ENCODE results near the gene CAMK1D.
"Not testable (repeated sequence)": the region's sequence is repeated elsewhere in the genome, so short reads cannot be mapped to it uniquely, and the experiment has no call there.

The CAMK1D gene

GRCh38 chr10:12801214-12802087, 452.1 kb downstream of the CAMK1D start:
- DNase-seq, result no peak

- no peak for DNase-seq
These were observed 454.4 kb downstream of the CAMK1D start for GRCh38 chr10:12803776-12804175.

- no peak for DNase-seq
These were observed 457.1 kb downstream of the CAMK1D start for GRCh38 chr10:12806228-12807095.

DNA sequence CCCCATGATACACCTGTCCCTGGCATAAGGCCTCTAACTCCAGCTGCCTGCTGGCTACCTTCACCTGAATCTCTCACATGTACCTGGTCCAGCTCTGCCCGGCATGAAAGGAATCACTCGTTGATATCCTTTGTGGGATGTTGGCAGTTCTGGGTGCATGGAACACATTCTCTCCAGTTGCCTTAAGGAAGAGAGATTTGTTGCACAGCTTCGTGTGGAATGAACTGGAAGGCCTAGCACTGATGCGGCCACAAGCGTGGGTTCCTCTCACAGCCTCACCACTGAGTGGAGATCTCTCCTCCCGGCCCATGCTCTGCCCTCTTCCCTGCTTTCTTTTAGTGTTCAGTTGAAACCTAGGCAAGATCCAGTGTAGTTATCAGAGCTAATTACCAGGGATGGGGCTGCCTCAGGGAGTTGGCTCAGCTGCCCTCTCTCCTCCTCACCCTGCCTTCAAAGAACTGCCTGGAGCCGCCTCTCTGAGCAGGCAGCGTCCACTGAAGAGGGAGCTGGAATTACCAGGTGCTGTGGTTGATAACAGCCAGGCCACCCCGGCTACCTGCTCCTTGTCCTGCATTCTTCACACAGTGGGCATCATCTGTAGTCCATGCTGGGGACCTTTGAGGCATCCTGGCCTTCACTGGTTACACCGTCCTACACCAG, 457.9 kb downstream of the CAMK1D start:
- DNase-seq, result no peak

DNA sequence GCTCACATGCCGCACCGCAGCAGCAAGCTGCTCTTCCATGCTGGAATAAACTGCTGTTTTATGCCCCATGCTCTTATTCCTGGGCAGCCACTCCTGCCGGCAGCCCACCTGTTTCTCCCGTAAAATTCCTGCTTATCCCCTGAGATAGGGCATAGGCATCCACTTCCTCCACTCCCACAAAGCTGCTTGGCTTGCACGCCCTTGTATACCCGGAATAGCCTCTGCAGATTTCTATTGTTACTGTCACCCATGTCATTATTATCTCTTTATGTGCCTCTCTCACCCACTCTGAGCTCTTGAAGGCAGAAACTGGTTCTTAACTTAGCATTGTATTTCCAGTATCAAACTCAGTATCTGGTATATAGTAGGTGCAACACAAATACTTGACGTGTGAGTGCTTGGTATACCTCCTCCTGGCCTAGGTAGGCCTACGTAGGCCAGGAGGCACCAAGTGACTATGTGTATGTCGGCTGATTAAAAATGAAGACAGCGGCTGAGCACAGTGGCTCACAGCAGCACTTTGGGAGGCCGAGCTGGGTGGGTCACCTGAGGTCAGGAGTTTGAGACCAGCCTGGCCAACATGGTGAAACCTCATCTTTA, 458.8 kb downstream of the CAMK1D start:
- DNase-seq, result no peak

- DNase-seq, result not testable (repeated sequence)
These were observed 460.7 kb downstream of the CAMK1D start for GRCh38 chr10:12810046-12810445.

DNA sequence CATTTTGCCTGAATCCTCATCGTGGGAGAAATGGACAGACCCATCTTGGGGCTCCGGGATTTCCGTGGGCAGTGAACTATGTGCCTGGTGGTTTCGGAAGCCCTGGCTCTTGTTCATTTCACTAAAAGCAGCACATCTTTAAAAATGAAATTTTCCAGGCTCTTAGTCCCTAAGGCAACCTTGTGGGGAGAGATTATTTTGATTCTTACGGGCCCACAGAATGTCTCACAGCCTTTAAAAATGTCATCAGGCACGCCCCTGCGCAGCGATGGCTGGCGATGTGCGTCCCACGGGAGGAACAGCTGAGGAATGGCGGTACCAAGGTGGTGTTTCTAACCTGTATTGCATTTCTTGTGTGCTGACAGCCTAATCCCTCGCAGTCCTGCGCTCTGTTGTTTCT, 462.5 kb downstream of the CAMK1D start:
- DNase-seq, result no peak

DNA sequence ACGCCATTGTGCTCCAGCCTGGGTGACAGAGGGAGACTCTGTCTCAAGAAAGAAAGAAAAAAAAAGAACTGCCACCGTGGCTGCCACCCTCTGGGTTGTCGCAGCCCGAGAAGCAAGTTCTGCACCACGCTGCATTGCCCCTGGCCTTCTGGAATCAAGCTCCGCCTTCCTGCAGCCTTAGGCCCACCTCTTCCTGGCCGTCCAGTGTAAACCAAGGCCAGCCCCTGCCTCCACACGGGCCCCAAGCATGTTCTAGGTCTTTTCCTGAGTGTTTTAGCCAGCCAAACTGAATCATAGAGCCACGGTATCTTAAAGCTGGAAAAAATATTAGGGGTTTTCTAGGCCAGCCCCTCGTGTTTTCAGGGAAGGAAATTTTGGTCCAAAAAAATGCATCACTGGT, 463.2 kb downstream of the CAMK1D start:
- DNase-seq, result no peak

GRCh38 chr10:12814166-12814565, 464.8 kb downstream of the CAMK1D start:
- no peak for DNase-seq

DNA sequence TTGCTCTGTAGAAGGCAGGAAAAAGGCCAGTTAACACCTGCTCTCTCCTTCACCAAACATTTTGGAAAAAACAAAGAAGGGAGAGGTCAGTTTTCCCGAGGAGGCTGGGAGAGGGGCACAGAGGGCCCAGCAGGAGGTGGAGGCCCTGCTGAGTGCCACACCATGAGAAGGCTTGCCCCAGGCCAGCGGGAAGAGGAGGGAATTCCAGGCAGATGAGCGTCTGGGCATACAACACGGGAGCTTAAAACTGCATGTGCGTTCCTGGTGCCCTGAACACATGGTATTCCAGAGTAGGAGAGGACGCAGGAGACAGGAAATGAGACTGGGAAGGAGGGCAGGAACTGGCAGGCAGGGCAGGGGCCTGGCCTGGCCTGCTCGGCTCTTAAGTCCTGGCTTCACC, 469.7 kb downstream of the CAMK1D start:
- DNase-seq, result no peak

DNA sequence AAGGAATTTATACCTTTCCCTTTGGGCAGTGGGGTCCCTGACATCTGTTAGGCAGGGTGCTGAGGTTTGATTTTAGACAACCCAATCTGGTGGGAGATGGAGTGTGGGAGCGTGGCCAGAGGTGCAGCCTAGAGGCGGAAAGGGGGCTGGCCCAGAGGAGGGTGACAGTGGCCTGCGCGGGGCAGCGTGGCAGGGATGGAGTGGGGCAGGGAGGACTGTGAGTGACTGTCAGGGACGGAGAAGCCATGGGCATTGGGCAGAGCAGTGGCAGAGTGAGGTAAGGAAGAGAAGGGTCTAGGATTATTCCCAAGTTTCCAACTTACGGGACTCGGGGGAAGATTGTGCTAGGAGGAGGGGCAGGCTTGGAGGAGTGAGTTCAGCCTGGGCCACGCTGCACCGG, 470.3 kb downstream of the CAMK1D start:
- no peak for DNase-seq

- DNase-seq, result no peak
These were observed 473.0 kb downstream of the CAMK1D start for GRCh38 chr10:12822126-12822892.

GRCh38 chr10:12822893-12823170, 473.5 kb downstream of the CAMK1D start:
- DNase-seq, result no peak

- no peak for DNase-seq
These were observed 474.0 kb downstream of the CAMK1D start for GRCh38 chr10:12823328-12823727.

GRCh38 chr10:12825260-12825849, 476.0 kb downstream of the CAMK1D start:
- DNase-seq, result no peak

GRCh38 chr10:12826800-12827372, 477.5 kb downstream of the CAMK1D start:
- no peak for DNase-seq

DNA sequence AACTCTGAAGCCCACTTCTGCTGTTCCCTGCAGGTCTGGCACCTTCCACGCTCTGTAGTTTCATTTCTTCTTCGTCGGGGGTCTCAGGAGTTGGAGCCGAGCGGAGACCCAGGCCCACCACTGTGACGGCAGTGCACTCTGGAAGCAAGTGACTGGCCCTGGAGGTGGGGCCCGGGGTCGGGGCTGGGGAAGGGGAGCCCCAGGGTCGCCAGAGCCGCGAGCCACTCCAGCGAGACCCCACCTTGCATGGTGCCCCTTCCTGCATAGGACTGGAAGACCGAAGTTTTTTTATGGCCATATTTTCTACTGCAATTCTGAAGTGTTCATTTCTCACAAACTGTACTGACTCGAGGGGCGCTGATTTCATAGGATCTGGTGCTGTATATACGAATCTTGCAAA, 479.4 kb downstream of the CAMK1D start:
- DNase-seq, result no peak

DNA sequence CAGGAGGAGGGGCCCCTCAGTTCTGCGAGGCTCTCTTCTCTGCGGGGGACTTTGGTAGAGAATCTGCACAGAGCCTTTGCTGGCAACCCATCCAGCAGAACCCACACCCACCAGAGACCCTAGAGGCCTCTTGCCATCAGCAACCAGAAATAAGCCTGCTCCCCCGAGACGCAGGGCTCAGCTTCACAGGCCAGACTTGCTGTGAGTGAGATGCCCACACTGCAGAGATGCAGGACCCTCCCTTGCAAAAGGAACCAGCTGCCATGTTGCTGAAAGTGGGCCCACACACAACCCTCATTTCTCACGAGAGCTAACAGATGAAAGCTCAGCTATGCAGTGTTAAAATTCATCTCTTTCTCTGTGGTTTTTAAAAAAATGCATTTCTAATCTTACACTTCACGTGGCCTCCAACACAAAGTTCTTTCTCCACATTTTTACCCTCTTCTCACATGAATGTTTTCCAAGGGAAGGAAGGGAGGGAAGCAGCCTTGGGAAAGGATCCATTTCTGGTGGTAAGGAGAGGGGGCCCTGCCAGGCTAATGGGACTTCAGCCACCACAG, 480.6 kb downstream of the CAMK1D start:
- no peak for DNase-seq

GRCh38 chr10:12832096-12832495, 482.7 kb downstream of the CAMK1D start:
- no peak for DNase-seq

GRCh38 chr10:12833451-12833850, 484.1 kb downstream of the CAMK1D start:
- DNase-seq, result no peak

DNA sequence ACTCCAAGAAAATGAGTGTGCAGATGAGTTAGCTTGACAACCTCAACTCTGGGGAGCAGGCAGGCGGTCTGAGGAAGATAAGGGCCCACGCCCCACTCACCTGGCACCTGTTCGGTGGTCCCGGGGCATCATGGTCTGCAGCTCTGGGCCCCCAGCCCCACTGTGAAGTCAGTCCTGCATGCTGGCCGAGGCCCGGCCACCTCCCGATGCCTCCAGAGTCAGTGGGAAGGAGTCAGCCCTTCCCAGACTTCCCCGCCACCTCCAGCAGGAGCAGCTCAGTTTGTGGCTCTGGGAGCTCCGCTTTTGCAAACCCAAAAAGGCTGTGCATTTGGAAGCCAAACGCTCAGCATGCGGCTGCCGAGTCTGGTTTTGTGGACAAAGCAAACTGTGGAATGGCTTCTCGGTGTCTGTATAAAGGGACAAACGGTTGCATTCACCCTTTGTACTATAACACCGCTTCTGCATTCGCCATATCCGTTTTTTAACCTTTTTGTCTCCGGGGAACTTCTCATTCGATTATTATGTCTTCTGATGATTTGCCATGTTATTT, 484.8 kb downstream of the CAMK1D start:
- DNase-seq, result no peak

Data from GF-D8 (cell line).